Ovary (tissue), 9 donors: ENCODE data around the gene NAB2. TPM values are rescaled to one million over a fixed set of nuclear protein-coding genes. Genes with fewer than 3 reads are reported as not detected.
A peak's percentile ranks its signal among the peaks of the same experiment; 100 is the strongest.

Experiments used
- DNase-seq, 5 donors: peaks; one replicate each; pipeline ENCODE4 v3.0.0-alpha.2; 2019 to 2020
- H3K27ac ChIP-seq, 2 donors: fragments of 200-600 bp; one replicate each; pipeline versions ENCODE4 v1.5.1 to v1.8.0; 2019 to 2022
- H3K27me3 ChIP-seq: fragments of 200-600 bp; one replicate; pipeline ENCODE4 v1.8.0; 2022
- H3K36me3 ChIP-seq: fragments of 200-600 bp; sonication (generic); one replicate; pipeline ENCODE4 v1.5.1; 2019
- H3K4me1 ChIP-seq: one replicate; pipeline ENCODE4 v1.8.1; 2013; ENCODE audit warnings: mild to moderate bottlenecking, moderate library complexity; ENCODE audit not compliant: insufficient read depth
- H3K4me3 ChIP-seq: fragments of 200-600 bp; sonication (generic); one replicate; pipeline ENCODE4 v1.5.1; 2017
- H3K9me3 ChIP-seq, 2 donors: fragments of 200-600 bp in 1 of 2; sonication (generic) in 1 of 2; one replicate each; pipeline versions ENCODE4 v1.5.1 to v1.8.1; 2013 to 2019; ENCODE audit warnings: mild to moderate bottlenecking in 1 of 2, moderate library complexity in 1 of 2
- EP300 ChIP-seq: sonication (generic); formaldehyde crosslinking; IDR thresholded peaks from one replicate; pipeline ENCODE4 v1.6.1; 2017; ENCODE audit warnings: antibody characterized with exemption
- POLR2A ChIP-seq: fragments of 450-650 bp; IDR thresholded peaks from one replicate; pipeline ENCODE4 v1.6.1; 2017; ENCODE audit warnings: antibody characterized with exemption, mild to moderate bottlenecking, moderate library complexity
- WGBS, 3 donors: extraction: QIAGEN DNeasy Blood & Tissue Kit in 1 of 3; methylation state at CpG; one replicate each; pipeline versions ENCODE4 v1.1.5 to v1.1.7; 2013 to 2017; 5-methylcytosine and 5-hydroxymethylcytosine counted together
- intact Hi-C, 4 donors: fragments of 100-400 bp; cut with DNase I; formaldehyde crosslinking; loops; one replicate each; pipeline versions ENCODE4 v1.11.0 to v1.15.1; 2022 to 2023
- polyA plus RNA-seq, 2 donors: library from polyadenylated mRNA; stranded (reverse); fragments of 200-250 nt in 1 of 2; fragments of 350-450 nt in 1 of 2; fragmentation: Illumina TruSeq in 1 of 2; extraction: RNeasy Lipid Tissue Mini Kit (QIAGEN cat#74804) in 1 of 2; gene quantifications; one replicate each; pipeline ENCODE4 v1.2.3, GENCODE V29; 2013 to 2014
- total RNA-seq, 7 donors: library from RNA; depleted of rRNA in 2 of 7; stranded (reverse); fragments of >200 nt in 2 of 7; fragmentation: NEBNext Ultra II Directional in 3 of 7; extraction: Animal tissue kit (Norgen Biotek cat#: 25700) in 3 of 7; gene quantifications; one replicate each; pipeline versions ENCODE4 v1.1.0 to v1.2.4, GENCODE V29; 2016 to 2023
- TF ChIP-seq, protein P1 (sequence below), 3 donors: fragments of 450-650 bp in 2 of 3; fragments of 200-600 bp in 1 of 3; IDR thresholded peaks; one replicate each; pipeline versions ENCODE4 v1.5.1 to v1.8.0; 2016 to 2022; ENCODE audit warnings: antibody characterized with exemption in 3 of 3, mild to moderate bottlenecking in 1 of 3
- donor health status: DM: no; HTN: no; CAD: no; lungs with moderate emphysema.
- donor health status: DM: no; HTN: no; CAD: no.
- donor health status: Bipolar disorder and iron deficiency.
- donor health status: DM: yes; HTN: yes; CAD: no.
- donor health status: DM: no; HTN: no; CAD: no.
- donor health status: DM: yes; HTN: yes; CAD: no.

The NAB2 gene
- total and polyA plus RNA-seq, 9 donors = 27.5 to 103 (median 47.4) TPM

DNA sequence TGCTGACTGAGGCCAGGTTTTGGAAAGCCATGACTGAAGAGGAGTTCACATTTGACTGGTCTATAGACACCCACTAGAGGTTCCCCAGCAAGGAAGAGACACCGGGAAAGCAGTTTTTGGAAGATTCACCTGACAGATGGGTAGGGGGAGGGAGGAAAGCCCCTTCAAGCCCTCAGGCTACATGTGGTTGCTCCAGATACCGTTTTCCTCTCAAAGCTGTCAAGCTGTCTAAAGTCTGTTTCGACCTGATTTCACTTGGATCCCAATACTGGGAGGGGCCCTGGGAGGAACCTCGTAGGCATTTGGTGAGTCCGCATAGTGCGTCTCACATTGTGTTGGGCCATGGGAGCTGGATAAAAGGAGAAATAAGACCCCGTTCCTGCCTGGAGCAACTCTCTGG is 37.6 kb downstream of the NAB2 start:
- Histone ChIP-seq H3K9me3 (no peaks in the 10 kb centered on the region), H3K4me1 (peaks cover 11% of the 10 kb centered on the region), H3K27ac (peak overlapping the region; percentile 96 to 99), H3K4me3 (no peak overlapping the region), H3K36me3 (no peaks in the 10 kb centered on the region), H3K27me3 (no peaks in the 10 kb centered on the region)
- DNase-seq = no peak
- intact Hi-C loops = loop anchor here in 3 of 4 donors (2.0 to 5.0 kb wide), 4 partner anchors 41 to 56 kb away; no protein-coding TSS in a partner anchor
- no peak for TF ChIP-seq EP300
- 45 to 52% (median 47%) methylated on average over 7 of the region's 7 CpGs for WGBS, 3 donors

DNA sequence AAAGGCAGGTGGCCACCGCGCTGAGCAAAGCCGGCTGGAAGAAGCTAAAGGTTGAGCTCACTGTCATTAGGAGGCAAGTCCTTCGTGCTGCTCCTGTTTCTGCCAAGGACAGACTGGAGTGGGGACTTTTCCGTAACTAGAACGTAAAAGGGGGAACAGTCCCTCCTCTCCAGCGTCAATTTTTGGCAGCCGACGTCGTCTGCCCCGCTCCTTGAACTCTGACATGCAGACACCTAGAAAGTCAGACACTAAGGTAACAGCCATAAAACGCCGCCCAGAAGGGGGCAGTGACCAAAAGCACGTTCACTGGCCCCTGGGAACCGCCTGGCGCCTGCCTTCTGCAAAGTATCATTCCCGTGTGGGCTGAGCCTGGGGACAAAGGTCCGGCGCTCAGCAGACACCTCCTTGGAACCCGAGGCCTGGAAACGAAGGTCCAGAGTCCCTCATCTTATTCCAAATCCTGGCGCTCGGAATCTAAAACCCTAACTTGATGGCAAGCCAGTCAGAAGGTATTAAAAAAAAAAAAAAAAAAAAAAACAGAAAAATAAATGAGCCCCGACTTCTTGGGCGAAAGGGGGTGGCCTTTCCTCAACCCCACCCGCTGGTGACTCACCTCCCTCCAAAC is 38.3 kb downstream of the NAB2 start:
- peak overlapping the region; percentile 96 to 99 for H3K27ac ChIP-seq
- peak; percentile 69 to 76 (median 74) for DNase-seq
- no peaks in the 10 kb centered on the region for H3K36me3 ChIP-seq
- no peaks in the 10 kb centered on the region for H3K27me3 ChIP-seq
- WGBS, 3 donors = 6 to 9% (median 7%) methylated on average over 26 of the region's 26 CpGs
- intact Hi-C loops = loop anchor here in 3 of 4 donors (2.0 to 5.0 kb wide), 4 partner anchors 40 to 55 kb away; no protein-coding TSS in a partner anchor
- H3K4me3 ChIP-seq = peak overlapping the region; percentile 88
- H3K9me3 ChIP-seq = no peaks in the 10 kb centered on the region
- TF ChIP-seq, protein P1, sequence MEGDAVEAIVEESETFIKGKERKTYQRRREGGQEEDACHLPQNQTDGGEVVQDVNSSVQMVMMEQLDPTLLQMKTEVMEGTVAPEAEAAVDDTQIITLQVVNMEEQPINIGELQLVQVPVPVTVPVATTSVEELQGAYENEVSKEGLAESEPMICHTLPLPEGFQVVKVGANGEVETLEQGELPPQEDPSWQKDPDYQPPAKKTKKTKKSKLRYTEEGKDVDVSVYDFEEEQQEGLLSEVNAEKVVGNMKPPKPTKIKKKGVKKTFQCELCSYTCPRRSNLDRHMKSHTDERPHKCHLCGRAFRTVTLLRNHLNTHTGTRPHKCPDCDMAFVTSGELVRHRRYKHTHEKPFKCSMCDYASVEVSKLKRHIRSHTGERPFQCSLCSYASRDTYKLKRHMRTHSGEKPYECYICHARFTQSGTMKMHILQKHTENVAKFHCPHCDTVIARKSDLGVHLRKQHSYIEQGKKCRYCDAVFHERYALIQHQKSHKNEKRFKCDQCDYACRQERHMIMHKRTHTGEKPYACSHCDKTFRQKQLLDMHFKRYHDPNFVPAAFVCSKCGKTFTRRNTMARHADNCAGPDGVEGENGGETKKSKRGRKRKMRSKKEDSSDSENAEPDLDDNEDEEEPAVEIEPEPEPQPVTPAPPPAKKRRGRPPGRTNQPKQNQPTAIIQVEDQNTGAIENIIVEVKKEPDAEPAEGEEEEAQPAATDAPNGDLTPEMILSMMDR (IDR thresholded peaks at IDR 0.05) = peak in 2 of 3 donors; percentile 16 to 44
- TF ChIP-seq EP300 = no peak
- H3K4me1 ChIP-seq = peaks cover 17% of the 10 kb centered on the region

DNA sequence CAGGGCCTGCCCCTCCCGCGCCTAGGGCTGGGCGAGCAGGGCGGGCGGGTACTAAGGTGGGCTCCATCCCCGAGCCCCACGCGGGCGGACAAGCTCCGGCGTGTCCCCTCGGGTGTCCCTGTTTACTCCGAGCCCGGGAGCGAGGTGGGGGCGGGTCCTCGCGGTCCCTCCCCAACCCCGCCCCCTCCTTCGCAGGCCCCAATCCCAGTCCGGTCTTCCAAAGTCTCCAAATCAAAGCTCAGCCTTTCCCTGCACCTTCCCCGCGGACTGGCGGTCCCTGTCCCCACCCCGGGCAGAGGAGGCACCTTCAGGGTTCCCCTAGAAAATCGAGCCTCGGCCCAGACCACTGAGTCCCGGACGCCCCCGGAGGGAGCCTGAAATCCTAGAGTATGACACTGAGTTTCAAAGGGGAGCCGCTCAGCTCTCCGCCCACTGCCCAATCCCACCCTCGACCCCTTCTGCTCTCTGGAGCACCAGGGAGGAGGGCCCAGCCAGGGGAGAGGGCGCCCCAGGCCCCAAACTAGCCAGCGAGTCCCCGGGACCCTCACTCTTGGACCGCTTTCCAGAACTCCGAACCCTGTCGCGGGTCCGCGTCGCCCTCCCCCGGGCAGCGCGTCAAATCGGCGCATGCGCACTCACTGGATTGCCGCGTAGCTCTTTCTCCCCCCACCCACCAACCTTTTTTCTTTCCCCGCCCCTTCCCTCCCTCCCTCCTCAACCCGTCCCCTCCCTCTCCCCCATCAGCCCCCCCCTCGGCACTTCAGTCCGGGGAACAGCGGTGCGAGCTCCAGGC is 39.0 kb downstream of the NAB2 start, which contains the start of gene LRP1:
TSS of gene LRP1 (plus strand) at position 758 of the 793 bp plus-strand sequence. CDS start 482 bp downstream, outside the sequence.
- TF ChIP-seq EP300 = no peak
- TF ChIP-seq, protein P1 (IDR thresholded peaks at IDR 0.05) = peak in 1 of 3 donors; percentile 31
- peak; percentile 95 for TF ChIP-seq POLR2A
- WGBS, 3 donors = 0 to 1% (median 0%) methylated on average over 55 to 57 of the region's 57 CpGs
- no peaks in the 10 kb centered on the region for H3K36me3 ChIP-seq
- H3K27me3 ChIP-seq = no peaks in the 10 kb centered on the region
- H3K9me3 ChIP-seq = no peaks in the 10 kb centered on the region
- DNase-seq = peak; percentile 90 to 94 (median 92)
- intact Hi-C loops = loop anchor here (2.0 to 5.0 kb wide), 5 partner anchors 39 to 54 kb away; no protein-coding TSS in a partner anchor
- peaks cover 19% of the 10 kb centered on the region for H3K4me1 ChIP-seq
- H3K27ac ChIP-seq = peak within 1 kb of the TSS; percentile 96 to 99
- peak within 1 kb of the TSS; percentile 88 for H3K4me3 ChIP-seq

DNA sequence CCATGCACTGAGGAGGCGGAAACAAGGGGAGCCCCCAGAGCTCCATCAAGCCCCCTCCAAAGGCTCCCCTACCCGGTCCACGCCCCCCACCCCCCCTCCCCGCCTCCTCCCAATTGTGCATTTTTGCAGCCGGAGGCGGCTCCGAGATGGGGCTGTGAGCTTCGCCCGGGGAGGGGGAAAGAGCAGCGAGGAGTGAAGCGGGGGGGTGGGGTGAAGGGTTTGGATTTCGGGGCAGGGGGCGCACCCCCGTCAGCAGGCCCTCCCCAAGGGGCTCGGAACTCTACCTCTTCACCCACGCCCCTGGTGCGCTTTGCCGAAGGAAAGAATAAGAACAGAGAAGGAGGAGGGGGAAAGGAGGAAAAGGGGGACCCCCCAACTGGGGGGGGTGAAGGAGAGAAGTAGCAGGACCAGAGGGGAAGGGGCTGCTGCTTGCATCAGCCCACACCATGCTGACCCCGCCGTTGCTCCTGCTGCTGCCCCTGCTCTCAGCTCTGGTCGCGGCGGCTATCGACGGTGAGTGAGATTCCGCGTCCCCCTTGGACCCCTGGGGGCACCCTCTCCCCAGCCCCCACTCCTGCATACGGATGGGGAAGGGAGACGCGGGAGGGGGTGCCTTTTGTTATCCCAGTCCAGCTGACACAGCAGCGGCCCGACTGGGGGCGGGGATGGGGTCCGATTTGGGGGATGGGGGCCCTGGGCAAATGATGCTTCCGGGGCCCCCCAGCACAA is 39.8 kb downstream of the NAB2 start:
- H3K27ac ChIP-seq = peak overlapping the region; percentile 78 to 96
- H3K9me3 ChIP-seq = no peaks in the 10 kb centered on the region
- H3K4me3 ChIP-seq = peak overlapping the region; percentile 88
- peak in 2 of 5 donors; percentile 62 to 68 for DNase-seq
- WGBS, 3 donors = 1 to 4% (median 1%) methylated on average over 28 to 35 of the region's 35 CpGs
- H3K4me1 ChIP-seq = peaks cover 23% of the 10 kb centered on the region
- no peak for TF ChIP-seq POLR2A
- TF ChIP-seq, protein P1 (IDR thresholded peaks at IDR 0.05) = no peak
- TF ChIP-seq EP300 = no peak
- intact Hi-C loops = loop anchor here in 2 of 4 donors (2.0 to 5.0 kb wide), 3 partner anchors 39 to 54 kb away; no protein-coding TSS in a partner anchor
- H3K27me3 ChIP-seq = no peaks in the 10 kb centered on the region
- no peaks in the 10 kb centered on the region for H3K36me3 ChIP-seq
